CD8-positive, alpha-beta memory T cell (primary cell): Measurements from ENCODE around the gene CACUL1. TPM values are rescaled to one million over a fixed set of nuclear protein-coding genes. Genes with fewer than 3 reads are reported as not detected.

Experiments used
- CTCF ChIA-PET: fragments of 350-600 bp; sonication (Branson Sonifier 250); formaldehyde crosslinking; loops from one replicate; lab custom pipeline; 2021; ENCODE audit warnings: antibody characterized with exemption; lab: Charles Lee
- POLR2A ChIA-PET: fragments of 350-600 bp; sonication (Branson Sonifier 250); formaldehyde crosslinking; loops from one replicate; lab custom pipeline; 2021; ENCODE audit warnings: antibody characterized with exemption; lab: Charles Lee
- DNase-seq, 5 donors: peaks; one replicate each; pipeline versions ENCODE4 v3.0.0 to v3.0.0-alpha.2; 2020 to 2022; ENCODE audit warnings: mixed read lengths in 1 of 5
- H3K27ac ChIP-seq: one replicate; pipeline ENCODE4 v1.7.0; 2013; ENCODE audit warnings: low read depth, mild to moderate bottlenecking, low read length, moderate library complexity
- H3K27me3 ChIP-seq: 2 replicates; pipeline ENCODE4 v1.7.0; 2013; ENCODE audit warnings: low read length, mild to moderate bottlenecking; ENCODE audit not compliant: insufficient read depth, poor library complexity, severe bottlenecking
- H3K36me3 ChIP-seq: 2 replicates; pipeline ENCODE4 v1.7.0; 2013; ENCODE audit warnings: mild to moderate bottlenecking, low read length, moderate library complexity; ENCODE audit not compliant: insufficient read depth
- H3K4me1 ChIP-seq: 2 replicates; pipeline ENCODE4 v1.7.0; 2013; ENCODE audit warnings: mild to moderate bottlenecking, low read length, moderate library complexity; ENCODE audit not compliant: insufficient read depth
- H3K4me3 ChIP-seq: 2 replicates; pipeline ENCODE4 v1.7.0; 2013; ENCODE audit warnings: mild to moderate bottlenecking, low read length
- H3K9me3 ChIP-seq: 2 replicates; pipeline ENCODE4 v1.7.0; 2013; ENCODE audit warnings: mild to moderate bottlenecking, low read length
- H3K27ac Mint-ChIP-seq, 8 donors: one replicate each; pipeline ENCODE4 v1.8.0; 2020 to 2021; ENCODE audit warnings: mixed read lengths in 8 of 8, mild to moderate bottlenecking in 6 of 8, inconsistent platforms in 3 of 8, moderate library complexity in 3 of 8
- H3K27me3 Mint-ChIP-seq, 2 donors: one replicate each; pipeline ENCODE4 v1.8.0; 2020 to 2021; ENCODE audit warnings: mixed read lengths in 2 of 2, mild to moderate bottlenecking in 1 of 2, moderate library complexity in 1 of 2
- H3K36me3 Mint-ChIP-seq, 3 donors: one replicate each; pipeline ENCODE4 v1.8.0; 2020 to 2021; ENCODE audit warnings: mixed read lengths in 3 of 3, inconsistent platforms in 1 of 3, mild to moderate bottlenecking in 1 of 3
- H3K4me1 Mint-ChIP-seq, 3 donors: one replicate each; pipeline ENCODE4 v1.8.0; 2020 to 2021; ENCODE audit warnings: mixed read lengths in 3 of 3, inconsistent platforms in 1 of 3, mild to moderate bottlenecking in 1 of 3
- H3K4me3 Mint-ChIP-seq, 7 donors: one replicate each; pipeline ENCODE4 v1.8.0; 2020 to 2021; ENCODE audit warnings: mixed read lengths in 7 of 7, mild to moderate bottlenecking in 6 of 7, moderate library complexity in 4 of 7, inconsistent platforms in 2 of 7
- H3K9me3 Mint-ChIP-seq, 5 donors: one replicate each; pipeline ENCODE4 v1.8.0; 2020 to 2022; ENCODE audit warnings: mixed read lengths in 5 of 5, mild to moderate bottlenecking in 3 of 5, moderate library complexity in 2 of 5, inconsistent platforms in 1 of 5
- polyA plus RNA-seq: library from polyadenylated mRNA; unstranded; fragments of 300-500 nt; fragmentation: Illumina TruSeq; gene quantifications from one replicate; pipeline ENCODE4 v1.2.3, GENCODE V29; 2021
- total RNA-seq, 2 experiments: library from RNA; stranded (reverse); gene quantifications; one replicate each; pipeline ENCODE4 v1.2.3, GENCODE V29; 2021

The CACUL1 gene
- total and polyA plus RNA-seq, 3 experiments from 2014 or later = 29.0 to 39.2 (median 31.3) TPM

GRCh38 chr10:118712080-118712479 is 42.7 kb downstream of the CACUL1 start:
- POLR2A ChIA-PET = no interaction called here
- no peaks in the 10 kb centered on the region for H3K9me3 Mint-ChIP-seq

GRCh38 chr10:118710487-118710886 is 44.3 kb downstream of the CACUL1 start:
- Histone ChIP-seq H3K9me3 (no peaks in the 10 kb centered on the region), H3K4me1 (no peaks in the 10 kb centered on the region), H3K27me3 (no peaks in the 10 kb centered on the region), H3K4me3 (no peak overlapping the region), H3K36me3 (no peaks in the 10 kb centered on the region), H3K27ac (no peak overlapping the region)
- ChIA-PET POLR2A (no interaction called here), CTCF (interaction anchor here (0.9 kb wide), 1 partner anchor 11 kb away, joined by 3 read pairs; no protein-coding TSS in a partner anchor)
- peaks cover 4 to 18% (median 7%) of the 10 kb centered on the region in 3 donors for H3K4me1 Mint-ChIP-seq
- no peak overlapping the region for H3K4me3 Mint-ChIP-seq
- DNase-seq = no peak
- no peaks in the 10 kb centered on the region for H3K27me3 Mint-ChIP-seq
- H3K27ac Mint-ChIP-seq = peak overlapping the region in 1 of 8 donors; percentile 57
- peaks cover 0 to 19% (median 6%) of the 10 kb centered on the region in 3 donors for H3K36me3 Mint-ChIP-seq
- no peaks in the 10 kb centered on the region for H3K9me3 Mint-ChIP-seq

More at GRCh38 chr10:118712080-118712479, 42.7 kb downstream of the CACUL1 start:
- H3K36me3 Mint-ChIP-seq = peaks cover 0 to 14% (median 3%) of the 10 kb centered on the region in 3 donors
- CTCF ChIA-PET = interaction anchor here (1.0 to 1.3 kb wide), 3 partner anchors 8 to 144 kb away, joined by 3 to 4 read pairs (median 3); no protein-coding TSS in a partner anchor
- H3K4me1 ChIP-seq = no peaks in the 10 kb centered on the region
- H3K9me3 ChIP-seq = no peaks in the 10 kb centered on the region
- H3K27ac Mint-ChIP-seq = no peak overlapping the region
- DNase-seq = no peak
- no peaks in the 10 kb centered on the region for H3K27me3 ChIP-seq
- H3K4me1 Mint-ChIP-seq = peaks cover 4 to 12% (median 7%) of the 10 kb centered on the region in 3 donors
- H3K27me3 Mint-ChIP-seq = no peaks in the 10 kb centered on the region
- no peak overlapping the region for H3K4me3 Mint-ChIP-seq
- H3K4me3 ChIP-seq = no peak overlapping the region
- H3K36me3 ChIP-seq = no peaks in the 10 kb centered on the region
- H3K27ac ChIP-seq = no peak overlapping the region

GRCh38 chr10:118708571-118708970 is 46.2 kb downstream of the CACUL1 start:
- no peak overlapping the region for H3K27ac ChIP-seq
- no peak overlapping the region for H3K4me3 ChIP-seq
- H3K27me3 ChIP-seq = no peaks in the 10 kb centered on the region
- ChIA-PET CTCF (interaction anchor here (1.6 kb wide), 1 partner anchor 140 kb away, joined by 5 read pairs; no protein-coding TSS in a partner anchor), POLR2A (no interaction called here)
- Mint-ChIP-seq H3K36me3 (peaks cover 0 to 23% (median 6%) of the 10 kb centered on the region in 3 donors), H3K27me3 (no peaks in the 10 kb centered on the region), H3K4me3 (no peak overlapping the region), H3K9me3 (no peaks in the 10 kb centered on the region), H3K27ac (peak overlapping the region in 2 of 8 donors; percentile 11 to 13), H3K4me1 (peaks cover 5 to 18% (median 7%) of the 10 kb centered on the region in 3 donors)
- H3K4me1 ChIP-seq = no peaks in the 10 kb centered on the region
- H3K9me3 ChIP-seq = no peaks in the 10 kb centered on the region
- DNase-seq = no peak
- no peaks in the 10 kb centered on the region for H3K36me3 ChIP-seq

- Mint-ChIP-seq H3K27ac (peak overlapping the region in 1 of 8 donors; percentile 12), H3K9me3 (no peaks in the 10 kb centered on the region), H3K4me1 (peaks cover 7 to 34% (median 23%) of the 10 kb centered on the region in 3 donors), H3K36me3 (peaks cover 0 to 41% (median 14%) of the 10 kb centered on the region in 3 donors), H3K4me3 (no peak overlapping the region), H3K27me3 (no peaks in the 10 kb centered on the region)
- DNase-seq = no peak
- Histone ChIP-seq H3K9me3 (no peaks in the 10 kb centered on the region), H3K27me3 (no peaks in the 10 kb centered on the region), H3K27ac (no peak overlapping the region), H3K4me1 (peaks cover 22% of the 10 kb centered on the region), H3K36me3 (no peaks in the 10 kb centered on the region), H3K4me3 (no peak overlapping the region)
- ChIA-PET POLR2A (no interaction called here), CTCF (interaction anchor here (0.9 to 1.6 kb wide), 3 partner anchors 15 to 160 kb away, joined by 3 to 5 read pairs (median 4); no protein-coding TSS in a partner anchor)
These were observed 50.1 kb downstream of the CACUL1 start for GRCh38 chr10:118704711-118705110.

- Histone ChIP-seq H3K36me3 (no peaks in the 10 kb centered on the region), H3K27me3 (no peaks in the 10 kb centered on the region), H3K27ac (no peak overlapping the region), H3K4me3 (no peak overlapping the region), H3K9me3 (no peaks in the 10 kb centered on the region), H3K4me1 (peaks cover 43% of the 10 kb centered on the region)
- ChIA-PET CTCF (interaction anchor here (1.0 to 1.2 kb wide), 2 partner anchors 15 to 17 kb away, joined by 3 read pairs; no protein-coding TSS in a partner anchor), POLR2A (no interaction called here)
- peak overlapping the region in 4 of 8 donors; percentile 14 to 54 (median 22) for H3K27ac Mint-ChIP-seq
- no peaks in the 10 kb centered on the region for H3K27me3 Mint-ChIP-seq
- peaks cover 0 to 35% (median 13%) of the 10 kb centered on the region in 3 donors for H3K36me3 Mint-ChIP-seq
- peaks cover 23 to 52% (median 40%) of the 10 kb centered on the region in 3 donors for H3K4me1 Mint-ChIP-seq
- no peak overlapping the region for H3K4me3 Mint-ChIP-seq
- H3K9me3 Mint-ChIP-seq = no peaks in the 10 kb centered on the region
- DNase-seq = peak in 1 of 5 donors; percentile 15
These were observed 53.0 kb downstream of the CACUL1 start for GRCh38 chr10:118701529-118702323.

GRCh38 chr10:118698421-118698820 is 56.3 kb downstream of the CACUL1 start:
- H3K27me3 Mint-ChIP-seq = no peaks in the 10 kb centered on the region
- peaks cover 53% of the 10 kb centered on the region for H3K4me1 ChIP-seq
- DNase-seq = peak; percentile 55 to 87 (median 78)
- peaks cover 0 to 37% (median 9%) of the 10 kb centered on the region in 3 donors for H3K36me3 Mint-ChIP-seq
- H3K27ac Mint-ChIP-seq = peak overlapping the region; percentile 13 to 84 (median 60)
- POLR2A ChIA-PET = interaction anchor here (0.9 to 1.0 kb wide), 2 partner anchors 56 to 791 kb away, joined by 3 to 5 read pairs; partner anchors contain the start of gene CACUL1
- no peak overlapping the region for H3K27ac ChIP-seq
- no peaks in the 10 kb centered on the region for H3K9me3 Mint-ChIP-seq
- H3K9me3 ChIP-seq = no peaks in the 10 kb centered on the region
- CTCF ChIA-PET = interaction anchor here (1.3 to 1.6 kb wide), 2 partner anchors 23 to 131 kb away, joined by 5 read pairs; no protein-coding TSS in a partner anchor
- peaks cover 21 to 48% (median 40%) of the 10 kb centered on the region in 3 donors for H3K4me1 Mint-ChIP-seq
- H3K4me3 ChIP-seq = peak overlapping the region; percentile 24
- no peaks in the 10 kb centered on the region for H3K36me3 ChIP-seq
- H3K27me3 ChIP-seq = no peaks in the 10 kb centered on the region
- peak overlapping the region; percentile 2 to 83 (median 73) for H3K4me3 Mint-ChIP-seq

- Histone ChIP-seq H3K36me3 (no peaks in the 10 kb centered on the region), H3K4me1 (peaks cover 32% of the 10 kb centered on the region), H3K27me3 (no peaks in the 10 kb centered on the region), H3K27ac (no peak overlapping the region), H3K9me3 (no peaks in the 10 kb centered on the region), H3K4me3 (no peak overlapping the region)
- POLR2A ChIA-PET = no interaction called here
- H3K36me3 Mint-ChIP-seq = peaks cover 7 to 36% (median 10%) of the 10 kb centered on the region in 3 donors
- H3K4me3 Mint-ChIP-seq = no peak overlapping the region
- H3K27ac Mint-ChIP-seq = peak overlapping the region in 2 of 8 donors; percentile 15 to 24
- H3K4me1 Mint-ChIP-seq = peaks cover 16 to 32% (median 21%) of the 10 kb centered on the region in 3 donors
- DNase-seq = no peak
- H3K9me3 Mint-ChIP-seq = no peaks in the 10 kb centered on the region
- H3K27me3 Mint-ChIP-seq = no peaks in the 10 kb centered on the region
- CTCF ChIA-PET = no interaction called here
These were observed 59.9 kb downstream of the CACUL1 start for GRCh38 chr10:118694848-118695247.
